ENCODE measurements around the gene ANO2.

Gene ANO2

DNA sequence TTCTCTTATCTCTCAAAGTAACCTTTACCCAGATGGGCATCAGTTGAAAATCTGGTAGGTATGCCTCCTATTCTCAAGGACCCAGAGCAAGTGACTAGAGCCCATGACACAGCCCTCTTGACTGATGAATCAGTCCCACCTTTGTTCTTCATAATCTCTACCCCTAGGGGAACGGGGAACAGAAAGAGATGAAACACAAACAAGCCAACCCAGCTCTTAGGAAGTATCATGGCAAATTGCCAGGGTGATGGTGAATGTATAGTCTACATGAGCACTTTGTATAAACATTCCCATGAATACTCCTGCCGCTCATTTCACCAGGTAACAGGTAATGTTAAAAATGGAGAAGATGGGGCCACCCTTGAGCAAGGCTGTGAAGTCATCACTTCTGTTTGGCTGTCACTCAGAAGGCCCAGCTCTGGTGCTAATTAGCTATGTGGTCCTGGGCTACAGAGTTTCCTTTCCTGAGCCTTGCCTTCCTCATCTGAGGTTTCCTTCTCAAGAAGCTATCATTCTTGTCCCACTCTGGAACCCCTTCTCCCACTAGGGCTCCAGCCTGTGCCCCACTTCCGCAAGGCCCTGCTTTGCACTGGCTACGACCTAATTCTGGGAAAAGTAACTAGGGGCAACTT is 161.7 kb downstream of the ANO2 start:
- Histone ChIP-seq H3K9me3 (ENCODE audit: low read length) (no peaks in the 10 kb centered on the region), H3K4me1 (ENCODE audit: insufficient read depth, low read length) (no peaks in the 10 kb centered on the region), H3K36me3 (ENCODE audit: insufficient read depth, low read length) (no peaks in the 10 kb centered on the region), H3K27me3 (ENCODE audit: insufficient read depth, low read length) (no peaks in the 10 kb centered on the region), H3K4me3 (ENCODE audit: low read length) (no peak overlapping the region), H2AFZ (ENCODE audit: low read depth, low read length) (no peak overlapping the region)

DNA sequence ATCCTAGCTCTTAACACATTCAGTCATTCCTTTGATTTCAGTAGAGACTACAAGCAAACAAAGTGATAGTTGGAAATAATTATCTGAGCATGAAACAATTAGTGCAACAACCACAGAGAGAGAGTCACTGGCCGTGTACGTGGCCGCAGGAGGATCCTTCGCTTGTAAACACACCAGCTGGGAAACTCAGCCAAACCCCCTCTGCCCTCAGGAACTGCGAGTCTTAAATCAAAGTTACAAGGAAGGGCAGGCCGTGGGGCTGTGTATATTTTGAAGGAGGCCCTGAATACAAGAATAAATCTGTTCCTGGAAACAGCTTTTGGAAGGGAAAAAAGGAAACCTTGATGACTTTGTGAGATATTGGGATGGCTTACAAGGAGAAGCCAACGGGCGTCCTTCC is 164.5 kb downstream of the ANO2 start:
- Histone ChIP-seq H2AFZ (ENCODE audit: low read depth, low read length) (no peak overlapping the region), H3K4me3 (ENCODE audit: low read length) (no peak overlapping the region), H3K27me3 (ENCODE audit: insufficient read depth, low read length) (no peaks in the 10 kb centered on the region), H3K36me3 (ENCODE audit: insufficient read depth, low read length) (no peaks in the 10 kb centered on the region), H3K9me3 (ENCODE audit: low read length) (no peaks in the 10 kb centered on the region), H3K4me1 (ENCODE audit: insufficient read depth, low read length) (no peaks in the 10 kb centered on the region)

DNA sequence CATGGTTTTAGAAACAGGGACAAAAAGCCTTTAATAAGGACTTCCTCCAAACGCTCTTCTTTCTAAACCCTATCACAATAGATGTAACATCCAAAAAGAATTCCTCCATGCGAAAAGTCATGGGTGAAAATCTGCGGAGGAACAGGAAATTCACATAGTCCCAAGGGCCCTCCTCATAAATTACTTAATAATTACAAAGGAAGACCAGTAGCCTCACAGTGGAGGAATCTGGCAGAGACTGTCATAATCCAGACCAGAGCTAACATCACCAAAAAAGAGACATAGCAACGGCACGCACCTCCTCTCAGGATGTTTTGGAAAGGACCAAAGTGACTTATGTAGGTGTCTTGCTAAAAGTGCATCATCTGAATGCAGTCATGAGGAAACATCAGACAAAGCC is 165.7 kb downstream of the ANO2 start:
- H3K27me3 ChIP-seq (ENCODE audit: insufficient read depth, low read length): no peaks in the 10 kb centered on the region
- H3K4me3 ChIP-seq (ENCODE audit: low read length): no peak overlapping the region
- H3K36me3 ChIP-seq (ENCODE audit: insufficient read depth, low read length): no peaks in the 10 kb centered on the region
- no peaks in the 10 kb centered on the region for H3K4me1 ChIP-seq (ENCODE audit: insufficient read depth, low read length)
- H2AFZ ChIP-seq (ENCODE audit: low read depth, low read length): no peak overlapping the region
- H3K9me3 ChIP-seq (ENCODE audit: low read length): no peaks in the 10 kb centered on the region

DNA sequence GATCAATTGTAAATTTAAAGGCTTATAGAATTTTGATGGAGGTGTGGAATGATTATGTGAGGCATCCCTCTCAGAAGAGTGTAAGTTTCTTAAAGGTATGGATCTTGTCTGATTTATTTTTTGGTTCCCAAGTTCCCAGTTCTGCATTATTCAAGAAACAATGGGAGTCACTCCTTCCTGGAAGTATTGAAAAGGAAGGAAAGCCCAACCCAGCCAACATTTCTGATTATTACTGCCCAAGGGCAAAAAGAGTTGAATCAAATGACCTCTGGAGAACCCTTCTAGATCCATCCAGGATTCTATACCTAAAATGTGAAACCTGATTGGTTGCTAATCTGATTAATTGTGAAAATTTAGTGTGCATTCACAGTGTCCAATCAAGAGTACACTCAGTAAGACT is 166.2 kb downstream of the ANO2 start:
- H3K4me3 ChIP-seq (ENCODE audit: low read length): no peak overlapping the region
- H3K36me3 ChIP-seq (ENCODE audit: insufficient read depth, low read length): no peaks in the 10 kb centered on the region
- H3K9me3 ChIP-seq (ENCODE audit: low read length): no peaks in the 10 kb centered on the region
- H3K27me3 ChIP-seq (ENCODE audit: insufficient read depth, low read length): no peaks in the 10 kb centered on the region
- H3K4me1 ChIP-seq (ENCODE audit: insufficient read depth, low read length): no peaks in the 10 kb centered on the region
- H2AFZ ChIP-seq (ENCODE audit: low read depth, low read length): no peak overlapping the region

DNA sequence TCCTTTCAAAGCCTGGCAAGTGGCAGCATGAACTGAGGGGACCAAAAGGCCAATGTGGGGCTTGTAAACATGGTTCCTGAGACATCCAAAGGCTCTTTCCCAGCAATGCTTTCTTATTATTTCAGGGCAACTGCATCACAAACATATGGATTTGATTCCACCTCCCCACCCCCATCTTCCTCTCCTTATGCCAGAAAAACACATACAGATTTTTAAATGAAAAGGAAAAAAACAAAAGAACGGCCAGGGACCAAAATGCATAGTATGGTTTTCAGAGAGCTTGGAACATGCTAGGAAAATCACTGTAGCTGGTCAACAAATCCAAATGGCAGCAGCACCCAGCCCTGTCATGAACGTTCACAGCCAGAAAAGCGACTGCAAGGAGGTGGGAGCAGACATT is 167.6 kb downstream of the ANO2 start:
- Histone ChIP-seq H2AFZ (ENCODE audit: low read depth, low read length) (no peak overlapping the region), H3K4me3 (ENCODE audit: low read length) (no peak overlapping the region), H3K36me3 (ENCODE audit: insufficient read depth, low read length) (no peaks in the 10 kb centered on the region), H3K27me3 (ENCODE audit: insufficient read depth, low read length) (no peaks in the 10 kb centered on the region), H3K9me3 (ENCODE audit: low read length) (no peaks in the 10 kb centered on the region), H3K4me1 (ENCODE audit: insufficient read depth, low read length) (no peaks in the 10 kb centered on the region)

DNA sequence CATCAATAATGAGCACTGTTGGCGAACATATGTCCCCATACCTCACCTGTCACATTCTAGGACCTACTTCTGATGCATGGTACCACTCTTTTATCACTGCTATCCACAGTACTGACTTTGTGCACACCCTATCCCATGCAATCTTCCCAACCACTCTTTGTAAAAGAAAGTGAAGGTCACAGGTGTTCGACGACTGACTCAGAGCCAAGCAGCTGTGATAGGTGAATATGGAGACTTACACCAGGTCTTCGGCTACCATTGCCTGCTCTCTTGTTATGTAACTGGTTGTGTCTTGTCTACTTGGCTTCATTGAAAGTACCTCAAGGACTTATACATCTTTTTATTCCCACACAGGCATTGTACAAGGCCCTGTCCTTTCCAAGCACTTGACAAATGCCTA is 169.0 kb downstream of the ANO2 start:
- Histone ChIP-seq H3K36me3 (ENCODE audit: insufficient read depth, low read length) (no peaks in the 10 kb centered on the region), H3K27me3 (ENCODE audit: insufficient read depth, low read length) (no peaks in the 10 kb centered on the region), H3K9me3 (ENCODE audit: low read length) (no peaks in the 10 kb centered on the region), H3K4me3 (ENCODE audit: low read length) (no peak overlapping the region), H2AFZ (ENCODE audit: low read depth, low read length) (no peak overlapping the region), H3K4me1 (ENCODE audit: insufficient read depth, low read length) (no peaks in the 10 kb centered on the region)

DNA sequence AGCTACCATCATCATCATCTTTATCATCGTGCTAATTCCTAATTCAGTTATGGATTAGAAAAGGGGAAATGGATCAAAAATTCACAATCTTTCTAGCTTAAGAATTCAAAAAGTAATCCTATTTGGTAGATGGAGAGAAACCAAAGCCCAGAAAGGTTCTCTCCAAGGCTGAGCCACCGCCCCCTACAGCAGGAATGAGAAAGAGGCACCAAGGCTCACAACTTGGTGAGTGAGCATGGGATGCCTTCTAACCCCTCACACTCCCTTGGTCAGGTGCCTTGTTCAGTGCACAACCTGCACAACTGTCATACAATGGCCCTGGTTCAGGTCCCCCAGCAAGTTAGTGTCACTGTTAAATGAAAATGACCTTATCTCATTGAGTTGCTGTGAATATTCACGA is 171.5 kb downstream of the ANO2 start:
- no peak overlapping the region for H3K4me3 ChIP-seq (ENCODE audit: low read length)
- no peaks in the 10 kb centered on the region for H3K27me3 ChIP-seq (ENCODE audit: insufficient read depth, low read length)
- no peaks in the 10 kb centered on the region for H3K4me1 ChIP-seq (ENCODE audit: insufficient read depth, low read length)
- H2AFZ ChIP-seq (ENCODE audit: low read depth, low read length): no peak overlapping the region
- H3K9me3 ChIP-seq (ENCODE audit: low read length): no peaks in the 10 kb centered on the region
- H3K36me3 ChIP-seq (ENCODE audit: insufficient read depth, low read length): no peaks in the 10 kb centered on the region

DNA sequence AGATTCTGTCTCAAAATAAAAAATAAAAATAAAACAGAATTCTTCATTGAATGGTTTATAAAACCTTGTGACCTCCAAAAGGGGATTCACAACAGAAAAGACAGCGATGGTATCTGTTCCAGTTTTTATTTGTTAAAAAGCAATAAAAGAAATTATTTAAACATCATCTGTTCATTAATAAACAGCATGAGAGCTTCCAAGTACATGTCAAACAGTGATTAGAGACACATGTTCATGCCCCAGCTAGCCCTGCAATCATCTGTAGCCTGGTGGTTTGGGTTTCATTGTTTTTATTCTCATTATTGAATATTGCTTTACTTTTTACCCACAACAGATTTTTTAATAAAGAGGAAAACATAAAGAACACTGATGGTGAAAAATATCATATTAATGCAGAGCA is 173.3 kb downstream of the ANO2 start:
- no peak overlapping the region for H2AFZ ChIP-seq (ENCODE audit: low read depth, low read length)
- no peaks in the 10 kb centered on the region for H3K4me1 ChIP-seq (ENCODE audit: insufficient read depth, low read length)
- no peaks in the 10 kb centered on the region for H3K27me3 ChIP-seq (ENCODE audit: insufficient read depth, low read length)
- H3K4me3 ChIP-seq (ENCODE audit: low read length): no peak overlapping the region
- H3K9me3 ChIP-seq (ENCODE audit: low read length): no peaks in the 10 kb centered on the region
- no peaks in the 10 kb centered on the region for H3K36me3 ChIP-seq (ENCODE audit: insufficient read depth, low read length)

DNA sequence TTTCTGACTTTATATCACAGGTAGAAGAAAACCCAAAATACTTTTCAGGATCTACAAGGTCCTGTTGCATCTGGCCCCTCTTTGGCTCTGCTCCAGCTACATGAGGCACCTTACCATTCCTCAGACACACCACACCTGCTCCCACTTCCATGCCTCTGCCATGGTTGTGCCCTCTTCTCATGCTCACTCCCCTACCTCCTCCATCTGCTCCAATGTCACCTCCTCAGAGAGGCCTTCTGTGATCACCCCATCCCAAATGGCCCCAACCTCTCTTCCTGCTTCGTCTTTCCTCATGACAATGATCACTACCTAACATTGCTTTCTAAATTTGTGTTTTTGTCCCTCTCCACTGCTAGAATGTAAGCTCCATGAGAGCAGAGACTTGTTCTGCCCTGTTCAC is 174.3 kb downstream of the ANO2 start:
- no peaks in the 10 kb centered on the region for H3K27me3 ChIP-seq (ENCODE audit: insufficient read depth, low read length)
- no peaks in the 10 kb centered on the region for H3K36me3 ChIP-seq (ENCODE audit: insufficient read depth, low read length)
- H3K4me3 ChIP-seq (ENCODE audit: low read length): no peak overlapping the region
- H3K9me3 ChIP-seq (ENCODE audit: low read length): no peaks in the 10 kb centered on the region
- H3K4me1 ChIP-seq (ENCODE audit: insufficient read depth, low read length): no peaks in the 10 kb centered on the region
- no peak overlapping the region for H2AFZ ChIP-seq (ENCODE audit: low read depth, low read length)

DNA sequence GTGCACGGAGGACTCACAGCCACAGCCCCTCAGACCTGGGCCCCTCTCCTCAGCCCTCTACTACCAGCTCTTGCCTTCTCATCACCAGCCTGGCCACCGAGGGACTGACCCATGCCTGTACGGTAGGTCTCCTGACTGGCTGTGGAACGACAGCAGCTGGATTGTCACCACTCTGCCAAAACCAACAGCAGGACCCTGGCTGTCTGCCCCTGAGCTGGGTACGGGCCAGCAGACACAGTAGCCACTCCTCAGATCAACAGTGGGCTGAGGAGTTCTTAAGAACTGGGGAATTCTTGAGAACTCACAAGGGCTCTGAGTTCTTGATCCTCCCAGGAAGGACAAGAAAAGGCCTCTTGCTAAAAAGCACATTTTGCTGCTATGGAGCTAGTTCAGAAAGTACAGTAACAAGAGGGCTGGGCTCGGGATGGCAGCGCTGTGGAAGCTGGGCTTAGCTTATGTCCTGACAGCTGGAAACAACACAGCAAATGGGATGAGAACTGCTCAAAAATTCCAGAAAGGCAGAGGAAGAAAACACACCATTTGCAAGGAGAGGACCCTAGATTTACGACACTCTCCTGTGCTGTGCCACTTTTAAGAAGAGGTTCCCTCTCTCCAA is 176.4 kb downstream of the ANO2 start:
- Histone ChIP-seq H2AFZ (ENCODE audit: low read depth, low read length) (no peak overlapping the region), H3K36me3 (ENCODE audit: insufficient read depth, low read length) (no peaks in the 10 kb centered on the region), H3K9me3 (ENCODE audit: low read length) (no peaks in the 10 kb centered on the region), H3K27me3 (ENCODE audit: insufficient read depth, low read length) (no peaks in the 10 kb centered on the region), H3K4me1 (ENCODE audit: insufficient read depth, low read length) (no peaks in the 10 kb centered on the region), H3K4me3 (ENCODE audit: low read length) (no peak overlapping the region)

DNA sequence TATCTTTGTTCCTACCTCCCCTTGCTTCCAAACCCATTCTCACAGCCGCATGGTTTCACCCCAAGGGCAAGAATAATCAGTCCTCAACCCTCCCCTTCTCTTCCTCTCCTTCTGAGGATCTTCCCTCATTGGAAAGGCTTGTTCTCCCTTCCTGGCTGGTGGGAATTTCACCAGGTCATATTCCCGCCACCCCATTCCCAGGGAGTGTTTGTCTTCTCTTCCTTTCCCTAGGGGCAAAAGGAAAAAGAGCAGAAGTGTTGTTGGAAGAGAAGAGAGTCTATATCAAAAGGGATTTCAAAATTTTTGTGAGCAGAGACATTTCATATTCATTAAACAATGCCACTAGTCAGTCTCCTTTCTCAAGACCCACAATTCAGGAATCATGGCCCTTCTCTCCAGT is 176.9 kb downstream of the ANO2 start:
- H3K4me3 ChIP-seq (ENCODE audit: low read length): no peak overlapping the region
- H3K4me1 ChIP-seq (ENCODE audit: insufficient read depth, low read length): no peaks in the 10 kb centered on the region
- no peaks in the 10 kb centered on the region for H3K9me3 ChIP-seq (ENCODE audit: low read length)
- H3K27me3 ChIP-seq (ENCODE audit: insufficient read depth, low read length): no peaks in the 10 kb centered on the region
- H3K36me3 ChIP-seq (ENCODE audit: insufficient read depth, low read length): no peaks in the 10 kb centered on the region
- H2AFZ ChIP-seq (ENCODE audit: low read depth, low read length): no peak overlapping the region

DNA sequence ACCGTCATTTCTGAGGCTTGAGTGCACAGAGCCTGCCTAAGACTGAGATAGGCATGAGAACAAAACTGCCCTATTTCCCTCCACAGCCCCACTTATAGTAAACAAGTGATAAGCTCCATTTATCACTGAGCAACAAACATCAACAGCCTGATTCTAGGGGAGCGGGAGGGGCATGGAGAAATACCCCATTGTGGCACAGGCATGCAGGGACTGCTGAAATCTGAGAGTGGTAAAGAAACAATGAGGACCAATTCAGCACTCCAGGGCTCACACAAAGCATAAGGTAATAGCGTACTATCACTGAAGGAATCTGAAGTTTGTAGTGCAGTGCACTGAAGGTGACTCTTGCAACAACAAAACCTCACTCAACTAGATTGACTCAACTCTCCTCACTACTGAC is 186.7 kb downstream of the ANO2 start:
- H2AFZ ChIP-seq (ENCODE audit: low read depth, low read length): no peak overlapping the region
- no peaks in the 10 kb centered on the region for H3K36me3 ChIP-seq (ENCODE audit: insufficient read depth, low read length)
- H3K4me3 ChIP-seq (ENCODE audit: low read length): no peak overlapping the region
- H3K4me1 ChIP-seq (ENCODE audit: insufficient read depth, low read length): no peaks in the 10 kb centered on the region
- H3K9me3 ChIP-seq (ENCODE audit: low read length): no peaks in the 10 kb centered on the region
- no peaks in the 10 kb centered on the region for H3K27me3 ChIP-seq (ENCODE audit: insufficient read depth, low read length)

DNA sequence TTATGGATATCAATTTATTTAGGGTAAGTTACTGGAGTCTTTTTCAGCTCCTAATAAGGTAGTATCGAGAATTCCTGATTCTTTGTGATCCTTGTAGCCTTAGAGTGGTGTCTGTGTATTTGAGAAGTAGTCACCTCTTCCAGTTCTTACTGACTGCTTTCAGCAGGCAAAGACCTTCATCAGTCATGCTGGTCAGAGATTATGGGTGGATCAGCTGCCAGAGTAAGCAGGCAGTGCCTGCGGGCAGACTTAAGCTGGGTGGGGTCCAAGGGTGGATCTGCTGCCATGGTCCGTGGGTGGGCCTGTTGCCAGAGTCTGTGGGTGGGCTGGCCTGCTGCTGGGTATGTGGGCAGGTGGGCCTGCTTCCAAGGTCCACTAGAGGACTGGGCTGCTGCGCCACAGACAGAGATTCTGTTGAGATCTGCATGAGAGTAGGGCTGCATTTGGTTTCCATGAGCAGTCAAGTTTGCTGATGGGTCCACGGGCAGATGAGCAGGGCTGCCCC is 188.7 kb downstream of the ANO2 start:
- no peak overlapping the region for H2AFZ ChIP-seq (ENCODE audit: low read depth, low read length)
- H3K4me3 ChIP-seq (ENCODE audit: low read length): no peak overlapping the region
- H3K4me1 ChIP-seq (ENCODE audit: insufficient read depth, low read length): no peaks in the 10 kb centered on the region
- H3K36me3 ChIP-seq (ENCODE audit: insufficient read depth, low read length): no peaks in the 10 kb centered on the region
- no peaks in the 10 kb centered on the region for H3K9me3 ChIP-seq (ENCODE audit: low read length)
- no peaks in the 10 kb centered on the region for H3K27me3 ChIP-seq (ENCODE audit: insufficient read depth, low read length)

DNA sequence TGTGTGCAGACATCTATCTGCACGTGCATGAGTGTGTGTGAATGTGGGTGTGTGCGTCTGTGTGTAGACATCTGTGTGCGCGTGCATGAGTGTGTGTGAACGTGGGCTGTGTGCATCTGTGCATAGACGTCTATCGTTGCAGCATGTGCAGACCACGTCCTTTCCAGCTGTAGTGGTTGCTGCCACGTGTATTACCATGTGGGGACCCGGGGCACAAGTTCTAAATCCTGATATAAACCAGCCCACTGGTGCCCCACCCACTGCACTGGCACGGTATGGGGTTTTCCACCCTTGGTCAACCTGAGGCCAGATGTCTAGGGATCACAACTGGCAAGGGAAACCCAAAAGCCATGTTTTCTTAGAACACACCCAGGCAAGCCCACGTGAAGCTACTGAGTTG is 197.0 kb downstream of the ANO2 start:
- H3K27me3 ChIP-seq (ENCODE audit: insufficient read depth, low read length): no peaks in the 10 kb centered on the region
- no peaks in the 10 kb centered on the region for H3K36me3 ChIP-seq (ENCODE audit: insufficient read depth, low read length)
- no peaks in the 10 kb centered on the region for H3K4me1 ChIP-seq (ENCODE audit: insufficient read depth, low read length)
- no peaks in the 10 kb centered on the region for H3K9me3 ChIP-seq (ENCODE audit: low read length)
- no peak overlapping the region for H2AFZ ChIP-seq (ENCODE audit: low read depth, low read length)
- no peak overlapping the region for H3K4me3 ChIP-seq (ENCODE audit: low read length)

All from neuron (in vitro differentiated cells).